HCT116 (cell line): ENCODE results near the gene RASAL2. TPM values are rescaled to one million over a fixed set of nuclear protein-coding genes. Genes with fewer than 3 reads are reported as not detected.

Experiments
- ATAC-seq: fragments of 200-7000 bp; cut with Tn5 transposase; 2 replicates; pipeline ENCODE4 v1.9.1; 2020; ENCODE audit warnings: mild to moderate bottlenecking, moderate library complexity
- BruUV-seq: library from RNA; stranded (reverse); fragments of 400-500 nt; replicated peaks from 2 replicates; lab custom pipeline; 2021; lab: Mats Ljungman, UMichigan
- CTCF ChIA-PET: fragments of 300-600 bp; sonication (Branson Sonifier 250); formaldehyde crosslinking; loops from one replicate; lab custom pipeline; 2021; ENCODE audit warnings: antibody characterized with exemption; lab: Charles Lee
- POLR2A ChIA-PET: fragments of 300-600, 350-600 bp; sonication (Branson Sonifier 250); formaldehyde crosslinking; loops from one replicate; lab custom pipeline; 2021; ENCODE audit warnings: antibody characterized with exemption; lab: Charles Lee
- RAD21 ChIA-PET, 2 experiments: fragments of 300-600 bp; sonication (Branson Sonifier 250); formaldehyde crosslinking; loops; one replicate each; lab custom pipeline; 2023; ENCODE audit warnings: low total read pairs in 2 of 2; ENCODE audit not compliant: uncharacterized antibody in 2 of 2, unreplicated experiment in 2 of 2, low non-redundant PET in 1 of 2; lab: Charles Lee
- DNase-seq: peaks from one replicate; pipeline ENCODE4 v3.0.0-alpha.2; 2010; ENCODE audit warnings: low read depth, low spot score
- H2AFZ ChIP-seq: fragments of 200-600 bp; shearing (Covaris generic), sonication (generic); 2 replicates; pipeline ENCODE4 v1.6.1; 2017; ENCODE audit warnings: low read depth, mixed run types, mixed read lengths, antibody characterized with exemption, low read length; ENCODE audit not compliant: poor library complexity, severe bottlenecking
- H3K27ac ChIP-seq: 2 replicates; pipeline ENCODE4 v1.5.1; 2012; ENCODE audit warnings: low read depth, low read length
- H3K27me3 ChIP-seq: fragments of 200-600 bp; sonication (generic); 2 replicates; pipeline ENCODE4 v1.6.1; 2016; ENCODE audit warnings: mixed run types, low read length, mixed read lengths; ENCODE audit not compliant: insufficient read depth
- H3K36me3 ChIP-seq, 2 experiments: fragments of 200-500 bp in 1 of 2; fragments of 200-600 bp in 1 of 2; sonication (Bioruptor generic) in 1 of 2; sonication (generic) in 1 of 2; 2 replicates each; pipeline versions ENCODE4 v1.5.1 to v1.6.1; 2014 to 2016; ENCODE audit warnings: low read length in 2 of 2, inconsistent platforms in 1 of 2, mixed read lengths in 1 of 2, mixed run types in 1 of 2; ENCODE audit not compliant: insufficient read depth in 2 of 2, control insufficient read depth in 1 of 2
- H3K4me1 ChIP-seq, 2 experiments: fragments of 200-600 bp in 1 of 2; sonication (generic) in 1 of 2; 2 replicates each; pipeline versions ENCODE4 v1.5.1 to v1.6.1; 2012 to 2017; ENCODE audit warnings: low read length in 2 of 2, inconsistent platforms in 1 of 2, mild to moderate bottlenecking in 1 of 2, mixed read lengths in 1 of 2, mixed run types in 1 of 2, moderate library complexity in 1 of 2; ENCODE audit not compliant: insufficient read depth in 2 of 2, control insufficient read depth in 1 of 2
- H3K4me2 ChIP-seq: fragments of 200-600 bp; sonication (generic); 2 replicates; pipeline ENCODE4 v1.6.1; 2017; ENCODE audit warnings: mixed run types, low read length, mixed read lengths
- H3K4me3 ChIP-seq, 2 experiments: fragments of 200-600 bp in 1 of 2; sonication (generic) in 1 of 2; replicated peaks in 1 of 2; 2 replicates each; pipeline ENCODE4 v1.5.1; 2011 to 2016; ENCODE audit warnings: low read length in 2 of 2, control low read depth in 1 of 2, low read depth in 1 of 2, mild to moderate bottlenecking in 1 of 2, mixed read lengths in 1 of 2, mixed run types in 1 of 2
- H3K79me2 ChIP-seq: fragments of 200-600 bp; sonication (generic); 2 replicates; pipeline ENCODE4 v1.6.1; 2017; ENCODE audit warnings: mild to moderate bottlenecking, mixed run types, low read length, moderate library complexity, mixed read lengths; ENCODE audit not compliant: insufficient read depth
- H3K9ac ChIP-seq: fragments of 200-600 bp; sonication (generic); 2 replicates; pipeline ENCODE4 v1.6.1; 2016; ENCODE audit warnings: low read length, mixed read lengths
- H3K9me2 ChIP-seq: fragments of 200-600 bp; sonication (generic), shearing (Covaris generic); 2 replicates; pipeline ENCODE4 v1.6.1; 2017; ENCODE audit warnings: mixed run types, mild to moderate bottlenecking, moderate library complexity; ENCODE audit not compliant: insufficient read depth
- H3K9me3 ChIP-seq, 2 experiments: fragments of 200-500 bp in 1 of 2; fragments of 200-600 bp in 1 of 2; sonication (Bioruptor generic) in 1 of 2; sonication (generic) in 1 of 2; 2 replicates each; pipeline ENCODE4 v1.6.1; 2014 to 2017; ENCODE audit warnings: low read length in 2 of 2, mixed read lengths in 2 of 2, inconsistent platforms in 1 of 2, low read depth in 1 of 2, mild to moderate bottlenecking in 1 of 2, mixed run types in 1 of 2, moderate library complexity in 1 of 2; ENCODE audit not compliant: control insufficient read depth in 1 of 2, insufficient read depth in 1 of 2
- H4K20me1 ChIP-seq: fragments of 200-600 bp; sonication (generic), shearing (Covaris generic); 2 replicates; pipeline ENCODE4 v1.6.1; 2017; ENCODE audit warnings: mixed run types, mild to moderate bottlenecking, moderate library complexity; ENCODE audit not compliant: insufficient read depth
- CBX3 ChIP-seq: IDR thresholded peaks from 2 replicates; pipeline ENCODE4 v1.6.1; 2012; ENCODE audit warnings: low read depth
- CTCF ChIP-seq, 3 experiments: fragments of 200-600 bp in 1 of 3; sonication (generic) in 1 of 3; IDR thresholded peaks in 2 of 3; conservative IDR thresholded peaks in 1 of 3; 2 replicates each; pipeline ENCODE4 v1.5.1; 2012 to 2017; ENCODE audit warnings: low read depth in 2 of 3, low read length in 2 of 3, antibody characterized with exemption in 1 of 3, borderline replicate concordance in 1 of 3, control low read depth in 1 of 3, mild to moderate bottlenecking in 1 of 3, mixed read lengths in 1 of 3, mixed run types in 1 of 3, moderate library complexity in 1 of 3; ENCODE audit not compliant: insufficient read depth in 1 of 3
- FOSL1 ChIP-seq: IDR thresholded peaks from 2 replicates; pipeline ENCODE4 v1.6.1; 2012; ENCODE audit warnings: low read depth
- POLR2A ChIP-seq: IDR thresholded peaks from 2 replicates; pipeline ENCODE4 v1.7.0; 2011; ENCODE audit warnings: borderline replicate concordance; ENCODE audit not compliant: insufficient read depth, insufficient read length; ENCODE audit errors: extremely low read depth
- POLR2AphosphoS5 ChIP-seq: IDR thresholded peaks from 2 replicates; pipeline ENCODE4 v1.6.1; 2011; ENCODE audit warnings: mild to moderate bottlenecking, low read depth, low read length, moderate library complexity
- YY1 ChIP-seq: IDR thresholded peaks from 2 replicates; pipeline ENCODE4 v1.6.1; 2011; ENCODE audit warnings: low read length, low read depth, moderate library complexity, mild to moderate bottlenecking; ENCODE audit not compliant: insufficient replicate concordance; ENCODE audit errors: extremely low read depth
- intact Hi-C: fragments of 100-400 bp; cut with micrococcal nuclease; formaldehyde crosslinking; loops from 2 replicates; pipeline ENCODE4 v1.10.0; 2022
- total RNA-seq: library from RNA; stranded (reverse); gene quantifications from one replicate; pipeline ENCODE4 v1.2.1, GENCODE V29; 2021; ENCODE audit not compliant: unreplicated experiment

RASAL2 gene
- total RNA-seq, 1 experiment from 2014 or later = 11.7 TPM

GRCh38 chr1:178126741-178127185 is 32.9 kb downstream of the RASAL2 start (continued):
- TF ChIP-seq POLR2AphosphoS5 = 0 out of 2 replicates have a peak, but pooled peaks have one; percentile 26
- TF ChIP-seq FOSL1 = peak; percentile 93
- peak; percentile 55; the same call in 1 of the 2 replicates for TF ChIP-seq CBX3
- no peak for TF ChIP-seq POLR2A

GRCh38 chr1:178127482-178128191 is 33.7 kb downstream of the RASAL2 start:
- H3K27ac ChIP-seq = peak overlapping the region; percentile 47; the same call in 1 of the 2 replicates
- no peak for DNase-seq
- TF ChIP-seq CTCF (IDR thresholded peaks at IDR 0.05 in 2 of 3, conservative IDR thresholded peaks at IDR 0.05 in 1 of 3; ENCODE audit: borderline replicate concordance in 1 of 3, insufficient read depth in 1 of 3, low read depth in 2 of 3, low read length in 2 of 3) (0 out of 6 replicates have a peak, but pooled peaks of 1 of the 3 experiments have one; percentile 19), YY1 (no peak)
- TF ChIP-seq, all 23 proteins: peak for 1
- Histone ChIP-seq H4K20me1 (no peaks in the 10 kb centered on the region), H3K9me3 (no peaks in the 10 kb centered on the region), H3K4me3 (peak overlapping the region in 1 of 2 experiments; percentile 27; a peak in 1 of 4 replicates), H3K27me3 (no peaks in the 10 kb centered on the region), H3K9ac (peak overlapping the region; percentile 30; the same call in 1 of the 2 replicates), H3K9me2 (no peaks in the 10 kb centered on the region), H3K79me2 (peaks cover 25% of the 10 kb centered on the region), H3K36me3 (no peaks in the 10 kb centered on the region), H3K4me2 (peak overlapping the region; percentile 68), H2AFZ (no peak overlapping the region), H3K4me1 (peaks cover 21 to 46% of the 10 kb centered on the region in 2 experiments)
- no peak for ATAC-seq
- intact Hi-C loops = loop anchor here (2.0 kb wide), 1 partner anchor 111 kb away; no protein-coding TSS in a partner anchor
- no TSS peak for BruUV-seq
- POLR2A ChIA-PET = no interaction called here
- CTCF ChIA-PET = no interaction called here
- RAD21 ChIA-PET = no interaction called here
